ENCODE results near the gene SLC22A7. TPM values are rescaled to one million over a fixed set of nuclear protein-coding genes. Genes with fewer than 3 reads are reported as not detected.

SLC22A7 gene
- total and polyA plus RNA-seq, 2 of the 8 experiments (the other 6 are each of a cell fraction or from before 2014, with no cell fraction given) = not detected

- no peak overlapping the region for H3K56ac ChIP-seq (replicated peaks; ENCODE audit: insufficient read length, low read depth, low read length)
- CTCF ChIA-PET (ENCODE audit: partially characterized antibody) = interaction anchor here (0.7 to 9.4 kb wide), 19 partner anchors 10 to 241 kb away, joined by 3 to 78 read pairs (median 5); partner anchors contain the start of genes DNPH1 and SLC22A7
- peaks cover 3 to 27% (median 17%) of the 10 kb centered on the region in 4 experiments for H3K4me1 ChIP-seq (replicated peaks in 1 of 4; ENCODE audit: control insufficient read depth in 3 of 4, insufficient read depth in 4 of 4, low read length in 3 of 4)
- H4K20me1 ChIP-seq (replicated peaks in 1 of 2; ENCODE audit: control insufficient read depth in 1 of 2, insufficient read depth in 2 of 2, low read length in 2 of 2) = peaks cover 0 to 2% of the 10 kb centered on the region in 2 experiments
- H2BK12ac ChIP-seq (ENCODE audit: low read depth, low read length) = no peak overlapping the region
- H3K27ac ChIP-seq (ENCODE audit: low read depth, low read length) = no peak overlapping the region
- peaks cover 2 to 29% (median 27%) of the 10 kb centered on the region in 4 experiments for H3K27me3 ChIP-seq (replicated peaks in 1 of 4; ENCODE audit: control insufficient read depth in 3 of 4, extremely low read depth in 1 of 4, insufficient read depth in 3 of 4, low read length in 3 of 4)
- 70% methylated on average over 6 of the region's 6 CpGs; no CpG with 5 or more reads in 1 of the 2 experiments for WGBS, 2 experiments (ENCODE audit: extremely low coverage in 1 of 2, insufficient coverage in 1 of 2, insufficient read length in 1 of 2, insufficient replicate concordance in 2 of 2, low coverage in 1 of 2, low lambda C conversion rate in 2 of 2, missing lambda C conversion rate in 1 of 2)
- no peak overlapping the region for H2BK20ac ChIP-seq (ENCODE audit: low read length)
- no peak overlapping the region for H4K91ac ChIP-seq (replicated peaks; ENCODE audit: insufficient read length, low read length)
- H2BK120ac ChIP-seq (replicated peaks; ENCODE audit: low read depth, low read length) = no peak overlapping the region
- no peaks in the 10 kb centered on the region for H3K36me3 ChIP-seq (ENCODE audit: control insufficient read depth in 2 of 4, insufficient read depth in 4 of 4, low read length in 3 of 4)
- FAIRE-seq (no peak), DNase-seq (ENCODE audit: low read depth in 1 of 2, low spot score in 2 of 2) (no peak)
- H3K9me3 ChIP-seq (ENCODE audit: insufficient read depth in 2 of 2, low read depth in 1 of 2, low read length in 1 of 2) = no peaks in the 10 kb centered on the region
- no peak overlapping the region for H3K4me3 ChIP-seq (ENCODE audit: extremely low read depth in 1 of 4, insufficient read depth in 2 of 4, low read depth in 3 of 4, low read length in 4 of 4)
- H4K5ac ChIP-seq (ENCODE audit: insufficient read length, low read depth, low read length) = no peak overlapping the region
- H3K9ac ChIP-seq (replicated peaks in 1 of 4; ENCODE audit: extremely low read depth in 1 of 4, low read depth in 3 of 4, low read length in 3 of 4) = no peak overlapping the region
- TF ChIP-seq TBP (IDR thresholded peaks at IDR 0.05; ENCODE audit: low read depth, low read length) (no peak), ASH2L (IDR thresholded peaks at IDR 0.05; ENCODE audit: low read length) (no peak), GABPA (IDR thresholded peaks at IDR 0.05; ENCODE audit: borderline replicate concordance, insufficient read depth, low read length) (no peak), BRCA1 (IDR thresholded peaks at IDR 0.05; ENCODE audit: low read depth, low read length) (no peak), CBX8 (IDR thresholded peaks at IDR 0.05; ENCODE audit: borderline replicate concordance, low read depth, low read length) (no peak), KDM5A (IDR thresholded peaks at IDR 0.05; ENCODE audit: low read length) (no peak), GTF2F1 (IDR thresholded peaks at IDR 0.05; ENCODE audit: borderline replicate concordance, low read depth, low read length) (no peak), JUN (IDR thresholded peaks at IDR 0.05; ENCODE audit: low read depth, low read length) (no peak), KDM1A (IDR thresholded peaks at IDR 0.05; ENCODE audit: borderline replicate concordance, low read length) (no peak), RAD21 (IDR thresholded peaks at IDR 0.05 in 1 of 2, conservative IDR thresholded peaks at IDR 0.05 in 1 of 2; ENCODE audit: low read depth in 2 of 2, low read length in 2 of 2) (peak; percentile 42 to 52)
- TF ChIP-seq, protein P1, sequence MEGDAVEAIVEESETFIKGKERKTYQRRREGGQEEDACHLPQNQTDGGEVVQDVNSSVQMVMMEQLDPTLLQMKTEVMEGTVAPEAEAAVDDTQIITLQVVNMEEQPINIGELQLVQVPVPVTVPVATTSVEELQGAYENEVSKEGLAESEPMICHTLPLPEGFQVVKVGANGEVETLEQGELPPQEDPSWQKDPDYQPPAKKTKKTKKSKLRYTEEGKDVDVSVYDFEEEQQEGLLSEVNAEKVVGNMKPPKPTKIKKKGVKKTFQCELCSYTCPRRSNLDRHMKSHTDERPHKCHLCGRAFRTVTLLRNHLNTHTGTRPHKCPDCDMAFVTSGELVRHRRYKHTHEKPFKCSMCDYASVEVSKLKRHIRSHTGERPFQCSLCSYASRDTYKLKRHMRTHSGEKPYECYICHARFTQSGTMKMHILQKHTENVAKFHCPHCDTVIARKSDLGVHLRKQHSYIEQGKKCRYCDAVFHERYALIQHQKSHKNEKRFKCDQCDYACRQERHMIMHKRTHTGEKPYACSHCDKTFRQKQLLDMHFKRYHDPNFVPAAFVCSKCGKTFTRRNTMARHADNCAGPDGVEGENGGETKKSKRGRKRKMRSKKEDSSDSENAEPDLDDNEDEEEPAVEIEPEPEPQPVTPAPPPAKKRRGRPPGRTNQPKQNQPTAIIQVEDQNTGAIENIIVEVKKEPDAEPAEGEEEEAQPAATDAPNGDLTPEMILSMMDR (IDR thresholded peaks at IDR 0.05; ENCODE audit: control extremely low read depth in 1 of 3, insufficient read depth in 1 of 3, low read depth in 1 of 3, low read length in 3 of 3) = peak in 1 of 3 experiments; percentile 7; a peak in 1 of 4 replicates
- POLR2A ChIA-PET (ENCODE audit: partially characterized antibody) = interaction anchor here (1.8 kb wide), 1 partner anchor 16 kb away, joined by 4 read pairs; no protein-coding TSS in a partner anchor
- no peak overlapping the region for H2BK5ac ChIP-seq (ENCODE audit: low read depth, low read length)
- H3K4ac ChIP-seq (replicated peaks; ENCODE audit: insufficient read length, low read depth, low read length) = no peak overlapping the region
- no peak overlapping the region for H2AFZ ChIP-seq (ENCODE audit: low read length)
- no peak overlapping the region for H3K18ac ChIP-seq (ENCODE audit: extremely low read depth, low read length)
- H2AK5ac ChIP-seq (ENCODE audit: low read depth, low read length) = no peak overlapping the region
- peaks cover 4% of the 10 kb centered on the region; the same call in 1 of the 2 replicates for H3K23me2 ChIP-seq (ENCODE audit: low read depth, low read length)
- H2BK15ac ChIP-seq (ENCODE audit: low read length) = no peak overlapping the region; the same call in 1 of the 2 replicates
- H3K79me2 ChIP-seq (ENCODE audit: control insufficient read depth in 1 of 2, insufficient read depth in 2 of 2, low read length in 2 of 2) = no peaks in the 10 kb centered on the region
- no peak overlapping the region for H3K23ac ChIP-seq (ENCODE audit: insufficient read length)
- H3K14ac ChIP-seq (ENCODE audit: insufficient read length) = no peak overlapping the region
- no peak overlapping the region; the same call in 1 of the 2 replicates for H4K8ac ChIP-seq (ENCODE audit: extremely low read depth, insufficient read depth, low read length)
- H3K79me1 ChIP-seq (ENCODE audit: low read depth, low read length) = no peaks in the 10 kb centered on the region
- no peak overlapping the region for H3K4me2 ChIP-seq (ENCODE audit: insufficient read depth in 1 of 2, low read depth in 2 of 2, low read length in 2 of 2)
Measured at GRCh38 chr6:43265564-43265963, 32.5 kb upstream of the SLC22A7 start.
